NB4 (cell line): ENCODE measurements around the gene METTL3.

Experiments used
- DNase-seq: peaks from one replicate; pipeline ENCODE4 v3.0.0; 2010; ENCODE audit warnings: low read depth
- H3K4me3 ChIP-seq: one replicate; pipeline ENCODE4 v1.5.1; 2011; ENCODE audit warnings: mild to moderate bottlenecking, low read depth, low read length, moderate library complexity
- CTCF ChIP-seq: IDR thresholded peaks from one replicate; pipeline ENCODE4 v1.5.1; 2012; ENCODE audit warnings: low read depth, low read length
- MAX ChIP-seq: IDR thresholded peaks from 2 replicates; pipeline ENCODE4 v1.6.1; 2011; ENCODE audit warnings: low read depth, low read length
- MYC ChIP-seq: IDR thresholded peaks from 2 replicates; pipeline ENCODE4 v1.6.1; 2011; ENCODE audit warnings: low read depth, low read length
- POLR2A ChIP-seq: IDR thresholded peaks from 2 replicates; pipeline ENCODE4 v1.6.1; 2011; ENCODE audit warnings: mild to moderate bottlenecking; ENCODE audit not compliant: insufficient read length; ENCODE audit errors: extremely low read depth

METTL3 gene

GRCh38 chr14:21527318-21527679 is 16.2 kb upstream of the METTL3 start:
- peak; percentile 55 for DNase-seq

GRCh38 chr14:21526672-21527317 is 15.7 kb upstream of the METTL3 start:
- H3K4me3 ChIP-seq: no peak overlapping the region
- DNase-seq: peak; percentile 47
- no peak for TF ChIP-seq MAX
- no peak for TF ChIP-seq MYC
- TF ChIP-seq POLR2A: no peak
- no peak for TF ChIP-seq CTCF

More at GRCh38 chr14:21527318-21527679, 16.2 kb upstream of the METTL3 start:
- no peak overlapping the region for H3K4me3 ChIP-seq
- TF ChIP-seq MAX: no peak
- TF ChIP-seq CTCF: no peak
- no peak for TF ChIP-seq MYC
- no peak for TF ChIP-seq POLR2A

GRCh38 chr14:21525962-21526671 is 15.0 kb upstream of the METTL3 start, which contains the start of gene SALL2:
TSS of gene SALL2 (minus strand) at chr14:21526346. CDS start at chr14:21526127, 219 bp downstream.
- DNase-seq: peak; percentile 44
- no peak within 1 kb of the TSS for H3K4me3 ChIP-seq
- TF ChIP-seq MAX (no peak), POLR2A (no peak), MYC (no peak), CTCF (no peak)

- no peak for DNase-seq
- TF ChIP-seq CTCF (no peak), MAX (no peak), POLR2A (no peak), MYC (no peak)
- H3K4me3 ChIP-seq: no peak overlapping the region
Measured at GRCh38 chr14:21525571-21525961, 14.4 kb upstream of the METTL3 start.

- DNase-seq: no peak
- no peak for TF ChIP-seq MYC
- TF ChIP-seq POLR2A: no peak
- no peak for TF ChIP-seq CTCF
- no peak for TF ChIP-seq MAX
- H3K4me3 ChIP-seq: no peak overlapping the region
Measured at GRCh38 chr14:21524575-21525490, 13.7 kb upstream of the METTL3 start.
